HG03066 (cell line): ENCODE results near the gene BTBD17.

Experiments used
- ATAC-seq: cut with Tn5 transposase; IDR thresholded peaks from one replicate; pipeline ENCODE4 v1.9.1; 2021; ENCODE audit warnings: low read depth; ENCODE audit not compliant: unreplicated experiment

The BTBD17 gene

GRCh38 chr17:74359916-74360315, 1.8 kb downstream of the BTBD17 start:
- ATAC-seq: no peak

GRCh38 chr17:74358697-74359096, 3.0 kb downstream of the BTBD17 start:
- no peak for ATAC-seq

GRCh38 chr17:74357466-74357809, 4.2 kb downstream of the BTBD17 start:
- no peak for ATAC-seq

- ATAC-seq: no peak
Measured at GRCh38 chr17:74356646-74357465, 4.8 kb downstream of the BTBD17 start.

- no peak for ATAC-seq
Measured at GRCh38 chr17:74355065-74355464, 6.6 kb downstream of the BTBD17 start.

GRCh38 chr17:74354561-74354960, 7.1 kb downstream of the BTBD17 start:
- ATAC-seq: no peak

GRCh38 chr17:74354123-74354522, 7.5 kb downstream of the BTBD17 start:
- no peak for ATAC-seq

- no peak for ATAC-seq
Measured at GRCh38 chr17:74353446-74354060, 8.1 kb downstream of the BTBD17 start.

GRCh38 chr17:74351552-74352210, 10.0 kb downstream of the BTBD17 start:
- no peak for ATAC-seq

- no peak for ATAC-seq
Measured at GRCh38 chr17:74350486-74350885, 11.2 kb downstream of the BTBD17 start.

- ATAC-seq: no peak
Measured at GRCh38 chr17:74349120-74349519, 12.5 kb downstream of the BTBD17 start.

- ATAC-seq: no peak
Measured at GRCh38 chr17:74347646-74348045, 14.0 kb downstream of the BTBD17 start.

GRCh38 chr17:74345433-74346241, 16.0 kb downstream of the BTBD17 start:
- no peak for ATAC-seq

GRCh38 chr17:74344658-74345057, 17.0 kb downstream of the BTBD17 start:
- no peak for ATAC-seq

GRCh38 chr17:74343526-74344284, 18.0 kb downstream of the BTBD17 start:
- no peak for ATAC-seq

- no peak for ATAC-seq
Measured at GRCh38 chr17:74343121-74343520, 18.5 kb downstream of the BTBD17 start.

- no peak for ATAC-seq
Measured at GRCh38 chr17:74342224-74342623, 19.4 kb downstream of the BTBD17 start.

GRCh38 chr17:74340470-74341023, 21.1 kb downstream of the BTBD17 start:
- ATAC-seq: no peak

GRCh38 chr17:74339537-74340195, 22.0 kb downstream of the BTBD17 start:
- ATAC-seq: no peak
